K562 (cell line): ENCODE measurements around the gene FHIT. TPM values are rescaled to one million over a fixed set of nuclear protein-coding genes. Genes with fewer than 3 reads are reported as not detected.

Experiments used
- ATAC-seq: fragments of 200-7000 bp; cut with Tn5 transposase; 3 replicates; pipeline ENCODE4 v1.9.1; 2020; ENCODE audit warnings: moderate library complexity
- BruUV-seq: library from RNA; stranded (reverse); fragments of 400-500 nt; replicated peaks from 2 replicates; lab custom pipeline; 2021; lab: Mats Ljungman, UMichigan
- CTCF ChIA-PET: fragments of 300-600 bp; formaldehyde crosslinking; extraction: SDS; loops from one replicate; lab custom pipeline; 2021; ENCODE audit warnings: low intra/inter-chr PET ratio; lab: Yijun Ruan, JAX
- POLR2A ChIA-PET: fragments of 300-600, 350-650 bp; sonication (Branson Sonifier 250); formaldehyde crosslinking; extraction: SDS; loops from one replicate; lab custom pipeline; 2021; ENCODE audit warnings: antibody characterized with exemption, inconsistent platforms; lab: Yijun Ruan, JAX
- DNase-seq, 4 experiments: peaks; one replicate each; pipeline versions ENCODE4 v3.0.0 to v3.0.0-alpha.2; 2011 to 2018; ENCODE audit warnings: low spot score in 3 of 4, mixed read lengths in 3 of 4; ENCODE audit errors: extremely low read depth in 1 of 4
- FAIRE-seq: peaks from 2 replicates; lab custom pipeline; 2011; peaks lifted over from hg19 to GRCh38; lab: Jason Lieb, UNC
- H2AFZ ChIP-seq: 2 replicates; pipeline ENCODE4 v1.6.0; 2011; ENCODE audit warnings: low read depth, low read length, control low read depth, inconsistent platforms
- H3K27ac ChIP-seq: fragments of 200-600 bp; 3 replicates; pipeline ENCODE4 v1.8.0; 2011; ENCODE audit warnings: low read depth, mild to moderate bottlenecking, control low read depth, inconsistent platforms, low read length, moderate library complexity, mixed read lengths; ENCODE audit errors: extremely low read depth
- H3K27me3 ChIP-seq, 2 experiments: fragments of 300-600 bp in 1 of 2; 2 replicates in 1 of 2; 3 replicates in 1 of 2; pipeline versions ENCODE4 v1.6.0 to v1.8.0; 2011; ENCODE audit warnings: inconsistent platforms in 2 of 2, low read length in 2 of 2, mild to moderate bottlenecking in 1 of 2, mixed read lengths in 1 of 2, moderate library complexity in 1 of 2; ENCODE audit not compliant: control insufficient read depth in 2 of 2, insufficient read depth in 2 of 2
- H3K36me3 ChIP-seq: fragments of 300-600 bp; 3 replicates; pipeline ENCODE4 v1.8.0; 2011; ENCODE audit warnings: mild to moderate bottlenecking, low read length, inconsistent platforms; ENCODE audit not compliant: control insufficient read depth, insufficient read depth
- H3K4me1 ChIP-seq, 2 experiments: fragments of 200-600 bp in 1 of 2; replicated peaks in 1 of 2; 2 replicates in 1 of 2; 3 replicates in 1 of 2; pipeline versions ENCODE4 v1.5.1 to v1.8.0; 2011; ENCODE audit warnings: inconsistent platforms in 2 of 2, low read length in 2 of 2, mild to moderate bottlenecking in 1 of 2, mixed read lengths in 1 of 2, moderate library complexity in 1 of 2; ENCODE audit not compliant: control insufficient read depth in 2 of 2, insufficient read depth in 2 of 2
- H3K4me2 ChIP-seq: 2 replicates; pipeline ENCODE4 v1.6.1; 2011; ENCODE audit warnings: low read length, control low read depth, inconsistent platforms, mixed read lengths; ENCODE audit not compliant: insufficient read depth
- H3K4me3 ChIP-seq: fragments of 200-600 bp; sonication (generic), shearing (Covaris generic); 2 replicates; pipeline ENCODE4 v1.5.1; 2016; ENCODE audit warnings: control low read depth, inconsistent platforms
- H3K79me2 ChIP-seq: fragments of 200-600 bp; 3 replicates; pipeline ENCODE4 v1.8.0; 2011; ENCODE audit warnings: low read length, inconsistent platforms; ENCODE audit not compliant: control insufficient read depth, insufficient read depth
- H3K9ac ChIP-seq, 2 experiments: 2 replicates each; pipeline versions ENCODE4 v1.6.0 to v1.6.1; 2011; ENCODE audit warnings: low read depth in 2 of 2, low read length in 2 of 2, control low read depth in 1 of 2, inconsistent platforms in 1 of 2, mild to moderate bottlenecking in 1 of 2, mixed read lengths in 1 of 2; ENCODE audit not compliant: insufficient read depth in 1 of 2
- H3K9me1 ChIP-seq: one replicate; pipeline ENCODE4 v1.6.0; 2011; ENCODE audit warnings: inconsistent platforms, mild to moderate bottlenecking, low read length, moderate library complexity; ENCODE audit not compliant: control insufficient read depth, insufficient read depth
- H3K9me3 ChIP-seq: replicated peaks from 2 replicates; pipeline ENCODE4 v1.5.1; 2011; ENCODE audit warnings: low read depth, low read length, inconsistent platforms; ENCODE audit not compliant: control insufficient read depth, insufficient read depth
- H4K20me1 ChIP-seq: replicated peaks from 2 replicates; pipeline ENCODE4 v1.6.1; 2011; ENCODE audit warnings: low read length, inconsistent platforms, mixed read lengths; ENCODE audit not compliant: control insufficient read depth, insufficient read depth
- GTF2E2 ChIP-seq: fragments of 200-800 bp; sonication (Bioruptor generic); IDR thresholded peaks from 2 replicates; pipeline ENCODE4 v1.6.1; 2016; ENCODE audit warnings: missing genetic modification characterization, missing compliant biosample characterization
- HMGXB4 ChIP-seq: sonication (generic); formaldehyde crosslinking; IDR thresholded peaks from 2 replicates; pipeline ENCODE4 v1.8.1; 2023; ENCODE audit warnings: mild to moderate bottlenecking, missing genetic modification reagents
- JUNB ChIP-seq: fragments of 450-650 bp; formaldehyde crosslinking; conservative IDR thresholded peaks from 2 replicates; pipeline ENCODE4 v1.4.0; 2020; ENCODE audit warnings: mild to moderate bottlenecking
- MTA1 ChIP-seq: fragments of 450-650 bp; IDR thresholded peaks from 2 replicates; pipeline ENCODE4 v1.6.1; 2017; ENCODE audit warnings: borderline replicate concordance
- NELFE ChIP-seq: IDR thresholded peaks from 2 replicates; pipeline ENCODE4 v1.6.1; 2011; ENCODE audit warnings: mild to moderate bottlenecking; ENCODE audit not compliant: insufficient read depth, insufficient read length
- NKRF ChIP-seq: fragments of 450-650 bp; IDR thresholded peaks from 2 replicates; pipeline ENCODE4 v1.6.1; 2016; ENCODE audit warnings: borderline replicate concordance
- PML ChIP-seq: IDR thresholded peaks from 2 replicates; pipeline ENCODE4 v1.6.1; 2012; ENCODE audit warnings: low read length, inconsistent platforms
- PRDM10 ChIP-seq: fragments of 450-650 bp; IDR thresholded peaks from 2 replicates; pipeline ENCODE4 v1.6.1; 2018; ENCODE audit not compliant: partially characterized antibody
- SNRNP70 ChIP-seq: fragments of 200-400 bp; formaldehyde crosslinking; optimal IDR thresholded peaks from 2 replicates; pipeline ENCODE3; 2017; ENCODE audit warnings: low read depth, low read length
- TBL1XR1 ChIP-seq, 2 experiments: IDR thresholded peaks; 2 replicates each; pipeline ENCODE4 v1.6.1; 2012; ENCODE audit warnings: improper control_type of control experiment in 2 of 2, low read length in 2 of 2, mild to moderate bottlenecking in 1 of 2
- ZKSCAN3 ChIP-seq: fragments of 250-450 bp; sonication (Bioruptor Pico); IDR thresholded peaks from 2 replicates; pipeline ENCODE4 v1.4.0; 2020
- ZNF717 ChIP-seq: fragments of 250-450 bp; sonication (Bioruptor Pico); IDR thresholded peaks from 2 replicates; pipeline ENCODE4 v1.5.0; 2021
- ZNF76 ChIP-seq: fragments of 250-450 bp; sonication (Bioruptor Pico); IDR thresholded peaks from 2 replicates; pipeline ENCODE4 v1.4.0; 2020; ENCODE audit warnings: mild to moderate bottlenecking, moderate library complexity, borderline replicate concordance
- WGBS: fragments of 100-300 bp; shearing (Covaris generic); methylation state at CpG from one replicate; pipeline ENCODE4 v1.1.6; 2016; ENCODE audit warnings: low coverage, mixed read lengths; ENCODE audit not compliant: insufficient coverage; ENCODE audit errors: missing lambda C conversion rate; 5-methylcytosine and 5-hydroxymethylcytosine counted together
- in situ Hi-C: fragments of 300-500 bp; cut with MboI; formaldehyde crosslinking; loops from 4 replicates; pipeline ENCODE4 v1.15.0; 2018; ENCODE audit warnings: inconsistent platforms, mixed read lengths
- intact Hi-C: fragments of 100-400 bp; cut with micrococcal nuclease; formaldehyde crosslinking; loops from 2 replicates; pipeline ENCODE4 v1.14.2; 2022
- polyA plus RNA-seq, 8 experiments: library from polyadenylated mRNA; depleted of rRNA in 4 of 8; stranded (reverse) in 5 of 8; unstranded in 3 of 8; fragments of >200 nt; fragmentation: Nextera tagmentation in 2 of 8; fragmentation: Illumina TruSeq in 1 of 8; extraction: Ambion mirVana in 2 of 8; extraction: Trizol in 1 of 8; gene quantifications; 2 replicates each; pipeline versions ENCODE4 v1.2.1 to v1.2.3, GENCODE V29; 2011 to 2014; ENCODE audit warnings: inconsistent platforms in 1 of 8, missing spikeins in 1 of 8
- total RNA-seq, 7 experiments: library from RNA; depleted of rRNA in 6 of 7; stranded (reverse); fragments of >200 nt in 6 of 7; fragmentation: Illumina TruSeq in 2 of 7; extraction: Trizol in 2 of 7; gene quantifications; 2 replicates each; pipeline versions ENCODE4 v1.2.1 to v1.2.3, GENCODE V29; 2011 to 2021; ENCODE audit warnings: low replicate concordance in 1 of 7

FHIT gene
- total and polyA plus RNA-seq, 9 of the 15 experiments (the other 6 are each of a cell fraction or from before 2014, with no cell fraction given) = 1.7 to 9.1 (median 4.3) TPM

GRCh38 chr3:60001369-60001768, 1249.9 kb downstream of the FHIT start:
- no peaks in the 10 kb centered on the region for H3K4me1 ChIP-seq
- H3K9ac ChIP-seq = no peak overlapping the region
- no peak for DNase-seq
- in situ Hi-C loops (no loop called here), intact Hi-C loops (no loop called here)
- H3K4me2 ChIP-seq = no peak overlapping the region
- TF ChIP-seq JUNB (no peak), PRDM10 (no peak), GTF2E2 (tag) (no peak), MTA1 (no peak), ZNF717 (CRISPR knock-in tag) (no peak), SNRNP70 (no peak), PML (no peak), TBL1XR1 (IDR thresholded peaks at IDR 0.05; ENCODE audit: low read length in 2 of 2) (no peak), NKRF (no peak), ZKSCAN3 (CRISPR knock-in tag) (no peak), NELFE (no peak), HMGXB4 (CRISPR knock-in tag) (no peak), ZNF76 (no peak)
- ATAC-seq = no peak
- ChIA-PET POLR2A (no interaction called here), CTCF (no interaction called here)
- BruUV-seq = no TSS peak
- no peaks in the 10 kb centered on the region for H3K79me2 ChIP-seq
- H2AFZ ChIP-seq = no peak overlapping the region
- no peak for FAIRE-seq
- H4K20me1 ChIP-seq = no peaks in the 10 kb centered on the region
- WGBS = 80% methylated on average over 3 of the region's 6 CpGs
- H3K4me3 ChIP-seq = no peak overlapping the region
- H3K9me1 ChIP-seq = no peaks in the 10 kb centered on the region
- H3K9me3 ChIP-seq = no peaks in the 10 kb centered on the region
- H3K27ac ChIP-seq = no peak overlapping the region
- H3K36me3 ChIP-seq = no peaks in the 10 kb centered on the region
- H3K27me3 ChIP-seq = no peaks in the 10 kb centered on the region
